GM12874 (cell line): ENCODE data around the gene SHE.

ENCODE experiments used
- TF ChIP-seq, protein P1 (sequence below): IDR thresholded peaks from 2 replicates; pipeline ENCODE4 v1.5.1; 2011; ENCODE audit warnings: low read depth, mild to moderate bottlenecking, control low read depth, low read length, moderate library complexity; ENCODE audit not compliant: insufficient read depth

Gene SHE

GRCh38 chr1:154441241-154441888 lies 60.8 kb downstream of the SHE start:
- TF ChIP-seq, protein P1, sequence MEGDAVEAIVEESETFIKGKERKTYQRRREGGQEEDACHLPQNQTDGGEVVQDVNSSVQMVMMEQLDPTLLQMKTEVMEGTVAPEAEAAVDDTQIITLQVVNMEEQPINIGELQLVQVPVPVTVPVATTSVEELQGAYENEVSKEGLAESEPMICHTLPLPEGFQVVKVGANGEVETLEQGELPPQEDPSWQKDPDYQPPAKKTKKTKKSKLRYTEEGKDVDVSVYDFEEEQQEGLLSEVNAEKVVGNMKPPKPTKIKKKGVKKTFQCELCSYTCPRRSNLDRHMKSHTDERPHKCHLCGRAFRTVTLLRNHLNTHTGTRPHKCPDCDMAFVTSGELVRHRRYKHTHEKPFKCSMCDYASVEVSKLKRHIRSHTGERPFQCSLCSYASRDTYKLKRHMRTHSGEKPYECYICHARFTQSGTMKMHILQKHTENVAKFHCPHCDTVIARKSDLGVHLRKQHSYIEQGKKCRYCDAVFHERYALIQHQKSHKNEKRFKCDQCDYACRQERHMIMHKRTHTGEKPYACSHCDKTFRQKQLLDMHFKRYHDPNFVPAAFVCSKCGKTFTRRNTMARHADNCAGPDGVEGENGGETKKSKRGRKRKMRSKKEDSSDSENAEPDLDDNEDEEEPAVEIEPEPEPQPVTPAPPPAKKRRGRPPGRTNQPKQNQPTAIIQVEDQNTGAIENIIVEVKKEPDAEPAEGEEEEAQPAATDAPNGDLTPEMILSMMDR: no peak

DNA sequence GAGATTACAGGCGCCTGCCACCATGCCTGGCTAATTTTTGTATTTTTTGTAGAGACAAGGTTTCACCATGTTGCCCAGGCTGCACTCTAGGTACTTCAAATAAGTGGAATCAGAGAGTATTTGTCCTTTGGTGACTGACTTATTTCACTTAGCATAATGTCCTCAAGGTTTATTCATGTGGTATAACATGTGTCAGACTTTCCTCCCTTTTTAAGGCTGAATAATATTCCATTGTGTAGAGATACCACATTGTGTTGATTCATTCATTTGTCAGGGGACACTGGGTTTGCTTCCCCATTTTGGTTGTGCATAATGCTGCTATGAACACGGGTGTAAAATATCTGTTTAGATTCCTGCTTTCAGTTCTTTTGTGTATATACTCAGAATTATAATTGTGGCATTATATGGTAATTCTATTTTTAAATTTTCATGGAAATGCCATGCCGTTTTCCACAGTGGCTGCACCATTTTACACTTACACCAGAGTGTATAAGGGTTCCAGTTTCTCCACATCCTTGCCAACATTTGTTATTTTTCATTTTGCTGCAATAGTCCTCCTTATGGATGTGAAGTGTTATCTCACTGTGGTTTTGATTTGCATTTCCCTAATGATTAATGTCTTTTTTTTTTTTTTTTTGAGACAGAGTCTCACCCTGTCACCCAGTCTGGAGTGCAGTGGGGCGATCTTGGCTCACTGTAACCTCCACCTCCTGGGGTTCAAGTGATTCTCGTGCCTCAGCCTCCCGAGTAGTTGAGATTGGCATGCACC lies 62.0 kb downstream of the SHE start:
- TF ChIP-seq, protein P1: no peak

GRCh38 chr1:154436433-154436832 lies 65.8 kb downstream of the SHE start:
- TF ChIP-seq, protein P1: no peak

GRCh38 chr1:154435599-154436200 lies 66.5 kb downstream of the SHE start:
- TF ChIP-seq, protein P1: no peak

DNA sequence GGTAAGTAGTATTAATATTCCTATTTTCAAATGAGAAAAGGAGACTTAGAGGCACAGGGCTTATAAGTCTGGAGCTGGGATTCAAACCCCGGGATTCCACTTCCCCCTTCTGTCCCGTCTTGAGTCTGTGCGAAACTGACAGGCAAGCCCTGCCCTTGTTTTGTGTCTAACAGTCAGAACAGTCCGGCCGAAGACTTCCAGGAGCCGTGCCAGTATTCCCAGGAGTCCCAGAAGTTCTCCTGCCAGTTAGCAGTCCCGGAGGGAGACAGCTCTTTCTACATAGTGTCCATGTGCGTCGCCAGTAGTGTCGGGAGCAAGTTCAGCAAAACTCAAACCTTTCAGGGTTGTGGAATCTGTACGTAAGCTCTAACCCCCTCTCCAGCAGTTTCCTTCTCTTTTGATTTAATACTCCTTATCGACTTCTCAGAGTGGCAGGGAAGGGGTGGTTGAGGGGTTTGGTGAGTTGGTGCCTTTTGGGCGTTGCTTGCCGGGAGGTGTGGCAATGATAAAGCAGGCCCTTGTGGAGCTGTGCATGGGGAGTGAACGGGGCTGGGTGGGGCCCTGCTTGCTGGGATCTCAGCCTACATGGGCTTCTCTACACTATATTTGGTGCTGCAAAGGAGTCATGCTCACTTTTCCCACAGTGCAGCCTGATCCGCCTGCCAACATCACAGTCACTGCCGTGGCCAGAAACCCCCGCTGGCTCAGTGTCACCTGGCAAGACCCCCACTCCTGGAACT lies 67.7 kb downstream of the SHE start:
- TF ChIP-seq, protein P1: no peak

GRCh38 chr1:154433161-154433764 lies 68.9 kb downstream of the SHE start:
- TF ChIP-seq, protein P1: no peak
